ENCODE data around the gene DNAJC2.

DNA sequence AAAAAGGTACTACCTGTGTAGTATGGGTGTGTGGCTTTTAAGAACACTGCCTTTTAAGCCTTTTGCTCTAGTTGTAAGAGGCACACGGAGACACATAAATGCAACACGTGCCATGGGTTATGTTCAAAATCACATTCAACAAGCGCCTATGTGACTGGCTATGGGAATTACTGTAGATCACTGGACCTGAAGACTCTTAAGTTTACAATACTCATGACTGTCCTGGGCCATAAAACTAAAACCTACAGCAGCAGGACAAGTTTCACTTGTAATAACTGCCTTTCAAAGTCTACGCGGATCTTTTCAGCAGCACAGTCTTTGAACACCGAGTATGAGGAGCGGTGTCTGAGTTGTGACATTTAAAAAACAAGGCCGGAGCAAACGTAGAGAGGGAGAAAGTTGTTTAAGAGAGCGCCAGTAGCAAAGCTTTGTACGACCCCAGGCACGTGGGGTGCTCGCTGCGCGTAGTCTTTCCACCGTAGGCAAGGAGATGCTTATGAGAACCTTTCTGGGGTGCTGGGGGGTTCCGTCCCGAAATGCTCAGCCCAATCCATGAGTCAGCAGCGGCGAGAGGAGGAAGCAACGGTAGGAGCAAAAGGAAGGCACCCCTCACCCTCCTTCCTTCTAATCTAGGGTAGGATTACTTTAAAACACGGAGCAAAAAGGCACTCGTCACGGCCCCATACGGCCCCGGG is 662 bp downstream of the DNAJC2 start:
- TF ChIP-seq POLR2A (IDR thresholded peaks at IDR 0.05): no peak
- TF ChIP-seq, protein P1, sequence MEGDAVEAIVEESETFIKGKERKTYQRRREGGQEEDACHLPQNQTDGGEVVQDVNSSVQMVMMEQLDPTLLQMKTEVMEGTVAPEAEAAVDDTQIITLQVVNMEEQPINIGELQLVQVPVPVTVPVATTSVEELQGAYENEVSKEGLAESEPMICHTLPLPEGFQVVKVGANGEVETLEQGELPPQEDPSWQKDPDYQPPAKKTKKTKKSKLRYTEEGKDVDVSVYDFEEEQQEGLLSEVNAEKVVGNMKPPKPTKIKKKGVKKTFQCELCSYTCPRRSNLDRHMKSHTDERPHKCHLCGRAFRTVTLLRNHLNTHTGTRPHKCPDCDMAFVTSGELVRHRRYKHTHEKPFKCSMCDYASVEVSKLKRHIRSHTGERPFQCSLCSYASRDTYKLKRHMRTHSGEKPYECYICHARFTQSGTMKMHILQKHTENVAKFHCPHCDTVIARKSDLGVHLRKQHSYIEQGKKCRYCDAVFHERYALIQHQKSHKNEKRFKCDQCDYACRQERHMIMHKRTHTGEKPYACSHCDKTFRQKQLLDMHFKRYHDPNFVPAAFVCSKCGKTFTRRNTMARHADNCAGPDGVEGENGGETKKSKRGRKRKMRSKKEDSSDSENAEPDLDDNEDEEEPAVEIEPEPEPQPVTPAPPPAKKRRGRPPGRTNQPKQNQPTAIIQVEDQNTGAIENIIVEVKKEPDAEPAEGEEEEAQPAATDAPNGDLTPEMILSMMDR (IDR thresholded peaks at IDR 0.05): no peak

All from thyroid gland (tissue), 4 donors.